Endodermal cell (in vitro differentiated cells): ENCODE measurements around the gene PRPF18. TPM values are rescaled to one million over a fixed set of nuclear protein-coding genes. Genes with fewer than 3 reads are reported as not detected.

Experiments used
- DNase-seq: peaks from one replicate; pipeline ENCODE4 v3.0.0-alpha.2; 2017
- H3K27ac ChIP-seq: 2 replicates; pipeline ENCODE4 v1.5.1; 2013; ENCODE audit warnings: mild to moderate bottlenecking, low read depth, low read length, moderate library complexity
- H3K27me3 ChIP-seq: 2 replicates; pipeline ENCODE4 v1.6.1; 2013; ENCODE audit warnings: mild to moderate bottlenecking, low read length, moderate library complexity; ENCODE audit not compliant: insufficient read depth, control insufficient read depth, poor library complexity, severe bottlenecking
- H3K36me3 ChIP-seq: 2 replicates; pipeline ENCODE4 v1.7.0; 2013; ENCODE audit warnings: mild to moderate bottlenecking, low read length, moderate library complexity; ENCODE audit not compliant: control insufficient read depth, insufficient read depth
- H3K4me1 ChIP-seq: one replicate; pipeline ENCODE4 v1.7.0; 2013; ENCODE audit warnings: low read length; ENCODE audit not compliant: control insufficient read depth, insufficient read depth
- H3K4me3 ChIP-seq: 2 replicates; pipeline ENCODE4 v1.5.1; 2013; ENCODE audit warnings: mild to moderate bottlenecking, low read length, moderate library complexity
- H3K9ac ChIP-seq: 2 replicates; pipeline ENCODE4 v1.6.1; 2013; ENCODE audit warnings: mild to moderate bottlenecking, low read length, moderate library complexity; ENCODE audit not compliant: poor library complexity, severe bottlenecking; ENCODE audit errors: extremely low read depth
- H3K9me3 ChIP-seq: 2 replicates; pipeline ENCODE4 v1.6.1; 2013; ENCODE audit warnings: mild to moderate bottlenecking, low read length, moderate library complexity; ENCODE audit not compliant: control insufficient read depth
- H3K27ac Mint-ChIP-seq: 2 replicates; pipeline ENCODE4 v1.8.0; 2020; ENCODE audit warnings: mixed read lengths
- H3K27me3 Mint-ChIP-seq: 2 replicates; pipeline ENCODE4 v1.8.0; 2021; ENCODE audit warnings: mild to moderate bottlenecking, mixed read lengths; ENCODE audit not compliant: insufficient read depth
- H3K36me3 Mint-ChIP-seq: 2 replicates; pipeline ENCODE4 v1.8.0; 2020; ENCODE audit warnings: low read depth, mixed read lengths
- H3K4me1 Mint-ChIP-seq: 2 replicates; pipeline ENCODE4 v1.8.0; 2020; ENCODE audit warnings: mixed read lengths
- H3K4me3 Mint-ChIP-seq: 2 replicates; pipeline ENCODE4 v1.8.0; 2020; ENCODE audit warnings: mild to moderate bottlenecking, moderate library complexity, mixed read lengths
- H3K9me3 Mint-ChIP-seq: 2 replicates; pipeline ENCODE4 v1.8.0; 2020; ENCODE audit warnings: mild to moderate bottlenecking, mixed read lengths
- CTCF ChIP-seq: fragments of 200-600 bp; sonication (generic); conservative IDR thresholded peaks from 2 replicates; pipeline ENCODE4 v1.5.0; 2021; ENCODE audit warnings: antibody characterized with exemption, mild to moderate bottlenecking
- WGBS, 2 experiments: methylation state at CpG; one replicate each; pipeline versions ENCODE4 v1.1.5 to v1.1.7; 2013; ENCODE audit warnings: missing lambda C conversion rate in 2 of 2, mixed read lengths in 1 of 2; ENCODE audit not compliant: insufficient coverage in 1 of 2, insufficient read length in 1 of 2; 5-methylcytosine and 5-hydroxymethylcytosine counted together
- total RNA-seq, 2 donors: library from RNA; stranded (reverse); fragmentation: NEBNext Ultra II Directional in 1 of 2; extraction: Animal tissue kit (Norgen Biotek cat#: 25700) in 1 of 2; gene quantifications; 2 replicates in 1 of 2; 3 replicates in 1 of 2; pipeline ENCODE4 v1.2.1, GENCODE V29; 2021

Gene PRPF18
- total RNA-seq, 2 donors from 2014 or later, result 19.1 to 20.4 TPM

GRCh38 chr10:13593535-13593934 is 6.8 kb downstream of the PRPF18 start:
- no peaks in the 10 kb centered on the region for H3K4me1 ChIP-seq
- Mint-ChIP-seq H3K27me3 (no peaks in the 10 kb centered on the region), H3K4me3 (no peak overlapping the region), H3K9me3 (no peaks in the 10 kb centered on the region), H3K4me1 (no peaks in the 10 kb centered on the region), H3K27ac (no peak overlapping the region), H3K36me3 (peaks cover 6% of the 10 kb centered on the region)
- no peak for TF ChIP-seq CTCF
- 83 to 89% methylated on average over 2 of the region's 2 CpGs for WGBS, 2 experiments
- H3K27me3 ChIP-seq, result no peaks in the 10 kb centered on the region
- no peak overlapping the region for H3K9ac ChIP-seq
- no peaks in the 10 kb centered on the region for H3K9me3 ChIP-seq
- no peak overlapping the region for H3K4me3 ChIP-seq
- no peak overlapping the region for H3K27ac ChIP-seq
- H3K36me3 ChIP-seq, result peaks cover 5% of the 10 kb centered on the region
- no peak for DNase-seq

- peaks cover 6% of the 10 kb centered on the region for H3K36me3 Mint-ChIP-seq
Observed at GRCh38 chr10:13594641-13595040, 7.9 kb downstream of the PRPF18 start.

GRCh38 chr10:13597909-13598308 is 11.1 kb downstream of the PRPF18 start:
- peaks cover 31% of the 10 kb centered on the region for H3K36me3 ChIP-seq
- no peak overlapping the region for H3K27ac Mint-ChIP-seq
- WGBS, 2 experiments, result 83% methylated on average over 4 of the region's 5 CpGs; no CpG with 5 or more reads in 1 of the 2 experiments
- no peaks in the 10 kb centered on the region for H3K9me3 Mint-ChIP-seq
- no peak overlapping the region for H3K27ac ChIP-seq
- peaks cover 5% of the 10 kb centered on the region for H3K36me3 Mint-ChIP-seq
- H3K4me1 ChIP-seq, result no peaks in the 10 kb centered on the region
- no peak for TF ChIP-seq CTCF
- no peak overlapping the region for H3K9ac ChIP-seq
- H3K27me3 Mint-ChIP-seq, result no peaks in the 10 kb centered on the region
- no peaks in the 10 kb centered on the region for H3K4me1 Mint-ChIP-seq
- H3K4me3 Mint-ChIP-seq, result no peak overlapping the region
- no peaks in the 10 kb centered on the region for H3K9me3 ChIP-seq
- H3K27me3 ChIP-seq, result no peaks in the 10 kb centered on the region
- DNase-seq, result no peak
- no peak overlapping the region for H3K4me3 ChIP-seq

More at GRCh38 chr10:13594641-13595040, 7.9 kb downstream of the PRPF18 start:
- Histone ChIP-seq H3K4me1 (no peaks in the 10 kb centered on the region), H3K9me3 (no peaks in the 10 kb centered on the region), H3K27me3 (no peaks in the 10 kb centered on the region), H3K36me3 (peaks cover 13% of the 10 kb centered on the region), H3K27ac (no peak overlapping the region), H3K4me3 (no peak overlapping the region), H3K9ac (no peak overlapping the region)
- WGBS, 2 experiments, result 97% methylated on average over 2 of the region's 2 CpGs; no CpG with 5 or more reads in 1 of the 2 experiments
- H3K27ac Mint-ChIP-seq, result no peak overlapping the region
- no peak overlapping the region for H3K4me3 Mint-ChIP-seq
- DNase-seq, result no peak
- no peak for TF ChIP-seq CTCF
- no peaks in the 10 kb centered on the region for H3K9me3 Mint-ChIP-seq
- H3K27me3 Mint-ChIP-seq, result no peaks in the 10 kb centered on the region
- no peaks in the 10 kb centered on the region for H3K4me1 Mint-ChIP-seq
